Measurements from ENCODE around the gene SEC23B.
"Not testable (repeated sequence)": the region's sequence is repeated elsewhere in the genome, so short reads cannot be mapped to it uniquely, and the experiment has no call there.

The SEC23B gene

GRCh38 chr20:18507218-18508191 lies at the start of gene SEC23B:
TSS of gene SEC23B (plus strand) at chr20:18507940. CDS start at chr20:18510836, 2,896 bp downstream.
- DNase-seq (ENCODE audit: low spot score): peak; percentile 98

DNA sequence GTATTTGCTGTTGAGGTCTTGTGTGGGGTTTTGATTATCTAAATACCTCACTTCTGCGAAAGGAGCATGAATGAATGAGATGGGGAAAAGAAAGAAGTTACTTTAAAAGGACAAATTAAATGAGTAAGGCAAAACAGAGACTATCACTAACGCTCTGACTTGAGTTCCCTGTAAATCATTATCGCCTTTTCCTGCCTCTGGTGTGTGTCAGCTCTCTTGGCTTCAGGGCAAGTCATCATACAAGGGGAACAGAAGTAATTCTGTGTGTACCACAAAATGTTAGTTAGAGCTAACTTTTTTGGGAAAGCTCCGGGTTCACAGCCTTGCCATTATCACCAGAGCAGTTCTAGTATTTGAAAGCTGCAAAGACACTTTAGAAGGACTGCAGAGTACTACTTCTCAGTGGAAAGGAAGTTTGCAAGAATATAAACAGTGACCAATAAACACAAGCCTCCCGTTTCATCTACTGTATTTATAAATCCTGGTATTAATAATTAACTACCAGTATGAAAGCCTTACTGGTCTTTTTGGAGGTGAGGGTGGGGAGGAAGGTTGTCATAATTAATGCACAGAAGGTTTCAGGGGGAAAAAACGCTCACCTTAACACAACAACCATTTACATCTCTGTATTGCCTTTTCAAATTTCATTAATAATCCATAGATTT lies 42.1 kb upstream of the SEC23B start:
- DNase-seq (ENCODE audit: low spot score): no peak

GRCh38 chr20:18466574-18466893 lies 41.2 kb upstream of the SEC23B start:
- no peak for DNase-seq (ENCODE audit: low spot score)

DNA sequence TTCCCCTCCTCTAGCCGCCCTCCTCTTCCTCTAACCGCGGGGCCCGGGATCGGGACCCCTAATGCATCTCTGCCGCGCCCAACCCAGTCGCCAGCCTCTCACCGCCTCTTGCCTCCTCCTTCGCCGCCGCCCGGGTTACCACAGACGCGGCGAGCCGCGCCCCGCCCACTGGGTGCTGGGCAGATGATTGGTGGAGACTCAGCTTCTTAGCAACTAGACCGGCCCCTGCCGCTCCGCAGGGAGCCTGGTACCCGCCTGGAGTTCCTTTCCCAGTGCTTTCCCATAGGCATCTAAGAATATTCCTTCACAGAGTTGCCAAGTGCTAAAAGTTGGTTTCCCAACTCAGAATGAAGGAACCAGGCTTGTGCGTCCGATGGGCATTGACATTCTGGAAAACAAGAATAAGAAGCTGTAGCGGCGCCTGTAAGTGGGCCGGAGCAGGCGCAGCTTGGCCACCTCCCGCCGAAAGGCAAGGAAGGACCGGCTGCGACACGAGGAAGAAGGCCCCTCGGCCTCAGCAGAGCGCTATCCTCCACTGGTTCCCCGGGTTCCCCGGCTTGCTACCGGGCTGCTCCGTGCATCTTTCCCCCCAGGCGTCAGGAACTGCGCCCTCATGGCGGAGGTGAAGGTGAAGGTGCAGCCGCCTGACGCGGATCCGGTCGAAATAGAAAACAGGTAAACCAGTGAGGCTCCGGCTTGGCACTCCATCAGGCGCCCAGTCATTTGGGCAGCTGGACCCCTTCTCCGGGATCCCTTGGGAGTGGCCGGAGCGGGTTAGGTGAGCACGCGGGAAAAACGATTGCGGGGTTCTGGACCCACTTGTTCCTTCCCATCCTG lies 40.6 kb upstream of the SEC23B start, which contains the start of the genes DZANK1 and POLR3F:
DZANK1 (minus strand) TSS at position 137 of the 837 bp plus-strand sequence. CDS start 1,672 bp downstream, outside the sequence.
POLR3F (plus strand) TSS at position 497 of the 837 bp plus-strand sequence; CDS start at position 614, 117 bp downstream.
- DNase-seq (ENCODE audit: low spot score): peak; percentile 95

DNA sequence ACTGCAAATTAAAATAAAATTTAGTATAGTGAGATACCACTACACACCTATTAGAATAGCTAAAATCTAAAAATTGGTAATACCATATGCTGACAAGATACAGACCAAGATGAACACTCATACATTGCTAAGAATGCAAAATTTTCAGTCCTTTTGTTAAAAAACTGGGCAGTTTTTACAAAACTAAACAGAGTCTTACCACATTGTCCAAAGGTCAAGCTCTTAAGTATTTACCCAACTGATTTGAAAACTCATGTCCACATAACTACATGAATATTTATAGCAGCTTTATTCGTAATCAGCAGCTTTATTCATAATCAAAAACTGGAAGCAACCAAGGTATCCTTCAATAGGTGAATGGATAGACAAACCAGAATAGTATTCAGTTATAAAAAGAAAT lies 30.5 kb upstream of the SEC23B start:
- no peak for DNase-seq (ENCODE audit: low spot score)

DNA sequence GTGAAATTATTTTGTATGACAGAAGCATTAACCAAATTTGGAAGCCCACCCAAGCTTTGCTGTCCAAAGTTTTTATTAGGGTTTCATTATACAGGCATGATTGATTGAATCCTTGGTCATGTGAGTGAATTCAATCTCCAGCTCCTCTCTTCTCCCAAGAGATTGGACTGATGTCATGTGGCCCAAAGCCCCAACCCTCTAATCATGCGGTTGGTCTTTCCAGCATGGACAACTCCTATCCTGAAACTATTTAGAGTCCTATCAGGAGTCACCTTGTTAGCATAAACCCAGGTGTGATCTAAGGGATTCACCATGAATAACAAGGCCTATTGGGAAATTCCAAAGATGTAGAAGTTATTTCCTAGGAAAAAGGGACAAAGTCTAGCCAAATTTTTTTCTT lies 29.9 kb upstream of the SEC23B start:
- no peak for DNase-seq (ENCODE audit: low spot score)

DNA sequence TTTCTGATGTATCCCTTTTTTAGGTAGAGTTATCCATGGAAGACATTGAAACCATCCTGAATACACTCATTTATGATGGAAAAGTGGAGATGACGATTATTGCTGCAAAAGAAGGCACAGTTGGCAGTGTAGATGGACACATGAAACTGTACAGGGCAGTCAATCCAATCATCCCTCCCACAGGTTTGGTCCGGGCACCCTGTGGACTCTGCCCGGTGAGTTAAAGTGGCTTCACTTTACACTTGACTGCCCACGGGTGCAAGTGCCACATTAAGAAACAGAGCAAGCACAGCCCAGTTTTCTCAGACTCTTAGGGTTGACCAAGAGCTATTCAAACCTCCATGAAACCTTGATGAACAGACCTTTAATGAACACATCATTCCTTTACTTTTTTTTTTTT lies 26.1 kb upstream of the SEC23B start:
- DNase-seq (ENCODE audit: low spot score): no peak

GRCh38 chr20:18488301-18488700 lies 19.4 kb upstream of the SEC23B start:
- DNase-seq (ENCODE audit: low spot score): no peak

DNA sequence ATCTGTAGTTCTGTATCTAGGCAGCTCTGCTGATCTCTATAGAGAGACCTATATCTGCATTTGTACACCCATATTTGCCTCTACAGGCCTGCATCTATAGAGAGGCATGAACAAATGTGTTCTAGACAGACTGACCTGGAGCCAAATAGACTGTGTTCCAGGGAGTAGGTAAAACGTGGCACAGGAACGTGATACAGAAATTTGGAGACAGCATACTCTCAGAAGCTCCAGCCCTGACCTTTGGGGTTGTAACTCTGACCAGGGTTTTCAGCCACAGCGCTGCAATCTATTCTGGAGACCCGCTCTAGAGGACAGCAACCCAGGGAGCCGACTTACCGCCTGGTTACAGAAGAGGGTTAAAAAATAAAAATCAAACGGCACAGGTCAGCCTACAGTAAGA lies 11.7 kb upstream of the SEC23B start:
- DNase-seq (ENCODE audit: low spot score): peak; percentile 36

DNA sequence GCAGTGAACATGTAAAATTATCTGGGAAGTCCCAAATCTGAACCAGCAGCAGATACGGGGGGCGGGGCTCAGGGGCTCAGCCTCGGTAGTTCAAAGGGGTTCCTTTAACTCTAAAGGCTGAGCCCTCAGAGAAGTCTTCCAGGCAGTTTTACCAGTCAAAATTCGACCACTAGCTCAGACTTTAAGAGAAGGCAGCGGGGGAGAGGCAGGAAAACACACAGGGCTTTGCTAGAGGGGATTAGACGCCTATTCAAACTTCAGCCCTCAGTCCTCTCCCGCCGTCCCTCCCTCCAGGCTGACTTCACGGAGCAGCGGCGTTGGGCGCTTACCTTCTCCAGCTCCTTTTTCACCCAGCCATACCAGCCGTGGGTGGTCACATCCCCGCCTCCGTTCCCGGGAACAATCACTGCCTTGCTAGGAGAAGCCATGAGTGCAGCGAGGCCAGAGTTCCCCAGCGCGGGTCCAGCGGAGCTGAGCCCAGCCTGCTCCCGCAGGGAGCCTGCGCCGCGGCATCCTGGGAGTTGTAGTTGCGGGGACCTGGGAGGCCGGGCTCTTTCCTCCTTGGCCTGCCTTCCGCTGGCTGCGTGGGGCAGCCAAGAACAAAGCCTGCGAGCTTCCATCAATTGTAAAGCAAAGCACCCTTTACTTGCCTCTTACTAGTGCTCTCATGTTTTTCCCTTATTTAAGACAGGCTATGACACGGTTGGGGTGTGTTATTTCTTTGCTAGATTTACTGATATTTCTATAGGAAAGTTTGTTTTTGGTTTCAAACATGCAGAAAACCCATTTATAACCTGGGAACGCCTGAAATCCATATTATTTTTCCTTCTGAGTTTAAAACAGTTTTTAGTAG lies 10.8 kb upstream of the SEC23B start, which contains the start of gene RBBP9:
RBBP9 (minus strand) TSS at position 486 of the 853 bp plus-strand sequence; CDS start at position 428, 58 bp downstream.
- DNase-seq (ENCODE audit: low spot score): peak; percentile 72

DNA sequence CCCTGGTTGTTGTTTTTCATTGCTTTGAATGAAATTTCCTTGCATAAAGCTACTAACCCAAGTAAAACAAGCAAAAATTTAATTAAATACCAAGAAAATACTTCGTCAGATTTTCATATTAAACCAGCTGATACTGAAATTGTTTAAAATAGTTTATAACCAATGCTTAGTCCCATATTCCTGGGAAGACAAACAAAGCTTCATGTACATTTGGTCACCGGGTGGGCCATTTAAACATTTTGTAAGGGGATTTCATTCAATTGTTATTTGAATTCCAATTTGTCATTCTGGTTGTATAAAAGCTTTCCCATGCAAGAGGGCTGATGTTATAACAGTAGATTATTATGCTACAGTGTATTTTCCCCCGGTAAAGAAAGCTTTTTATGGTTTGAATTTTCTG lies 10.1 kb upstream of the SEC23B start:
- no peak for DNase-seq (ENCODE audit: low spot score)

- DNase-seq (ENCODE audit: low spot score): not testable (repeated sequence)
These were observed 6.1 kb upstream of the SEC23B start for GRCh38 chr20:18501672-18502071.

DNA sequence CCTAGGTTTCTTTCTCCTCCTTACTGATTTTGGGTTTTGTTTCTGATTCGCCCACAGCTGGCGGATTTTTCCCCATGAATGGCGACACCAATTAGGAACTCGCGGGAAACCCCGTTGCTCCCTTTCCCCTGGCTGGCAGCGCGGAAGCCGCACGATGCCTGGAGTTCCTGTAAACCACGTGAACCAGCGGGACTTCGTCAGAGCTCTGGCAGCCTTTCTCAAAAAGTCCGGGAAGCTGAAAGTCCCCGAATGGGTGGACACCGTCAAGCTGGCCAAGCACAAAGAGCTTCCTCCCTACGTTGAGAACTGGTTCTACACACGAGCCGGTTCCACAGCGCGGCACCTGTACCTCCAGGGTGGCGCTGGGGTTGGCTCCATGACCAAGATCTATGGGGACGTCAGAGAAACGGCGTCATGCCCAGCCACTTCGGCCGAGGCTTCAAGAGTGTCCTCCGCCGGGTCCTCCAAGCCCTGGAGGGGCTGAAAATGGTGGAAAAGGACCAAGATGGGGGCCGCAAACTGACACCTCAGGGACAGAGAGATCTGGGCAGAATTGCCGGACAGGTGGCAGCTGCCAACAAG lies 3.2 kb upstream of the SEC23B start:
- DNase-seq (ENCODE audit: low spot score): no peak

- no peak for DNase-seq (ENCODE audit: low spot score)
These were observed 996 bp upstream of the SEC23B start for GRCh38 chr20:18506744-18507143.

- no peak for DNase-seq (ENCODE audit: low spot score)
These were observed 3.8 kb downstream of the SEC23B start for GRCh38 chr20:18511571-18511970.

DNA sequence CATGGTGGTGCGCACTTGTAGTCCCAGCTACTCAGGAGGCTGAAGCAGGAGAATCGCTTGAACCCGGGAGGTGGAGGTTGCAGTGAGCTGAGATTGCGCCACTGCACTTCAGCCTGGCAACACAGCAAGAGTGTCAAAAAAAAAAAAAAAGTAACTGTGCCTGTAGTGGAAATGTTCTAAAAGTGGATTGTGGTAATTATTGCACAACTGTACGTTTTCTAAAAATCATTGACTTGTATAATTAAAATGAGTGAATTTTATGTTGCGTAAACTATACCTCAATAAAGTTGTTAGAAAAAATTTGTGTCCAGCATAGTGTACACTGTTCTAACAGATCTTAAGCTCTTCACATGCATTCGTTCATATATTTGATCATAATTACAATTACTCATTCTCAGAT lies 5.5 kb downstream of the SEC23B start:
- DNase-seq (ENCODE audit: low spot score): no peak

DNA sequence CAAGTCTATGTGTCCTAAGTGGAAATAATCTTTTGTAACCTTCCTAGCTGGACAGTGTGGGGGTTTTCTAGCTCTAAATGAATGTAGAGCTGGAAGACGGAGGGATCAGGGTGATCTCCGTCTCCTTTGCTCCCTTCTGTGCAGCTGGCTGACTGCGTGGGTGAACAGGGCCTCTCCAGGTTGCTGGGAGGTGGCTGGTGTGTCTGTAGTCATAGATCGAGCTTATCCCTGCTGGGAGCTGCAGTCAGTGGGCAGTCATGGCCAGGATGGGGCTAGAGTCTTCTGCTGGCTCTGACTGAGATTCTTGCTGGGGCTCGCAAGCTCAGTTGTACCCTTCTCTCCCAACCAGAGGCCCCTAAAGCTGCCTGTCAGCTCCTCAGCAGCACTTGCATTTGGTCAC lies 6.4 kb downstream of the SEC23B start:
- DNase-seq (ENCODE audit: low spot score): no peak

GRCh38 chr20:18515973-18516372 lies 8.2 kb downstream of the SEC23B start:
- DNase-seq (ENCODE audit: low spot score): no peak

- not testable (repeated sequence) for DNase-seq (ENCODE audit: low spot score)
These were observed 14.3 kb downstream of the SEC23B start for GRCh38 chr20:18522066-18522465.

DNA sequence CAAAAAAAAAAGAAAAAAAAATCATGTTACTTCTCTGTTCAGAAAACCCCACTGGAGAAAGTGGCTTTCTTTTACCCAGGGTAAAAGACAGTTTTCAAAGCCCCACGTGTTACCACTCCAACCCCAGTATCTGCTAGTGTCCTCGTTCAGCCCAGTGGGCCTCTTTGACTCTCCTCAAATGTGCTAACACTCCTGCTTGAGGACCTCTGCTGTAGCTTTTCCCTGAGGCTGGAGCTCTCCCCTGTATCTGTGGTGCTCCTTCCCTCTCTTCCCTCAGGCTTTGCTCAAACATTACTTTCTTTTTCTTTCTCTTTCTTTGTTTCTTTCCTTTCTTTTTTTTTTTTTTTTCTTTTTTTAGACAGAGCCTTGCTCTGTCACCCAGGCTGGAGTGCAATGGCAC lies 15.3 kb downstream of the SEC23B start:
- no peak for DNase-seq (ENCODE audit: low spot score)

GRCh38 chr20:18524646-18525045 lies 16.9 kb downstream of the SEC23B start:
- no peak for DNase-seq (ENCODE audit: low spot score)

Measured in NAMALWA (cell line).